Fibroblast of villous mesenchyme (primary cell): ENCODE results near the gene PCYT1B. TPM values are rescaled to one million over a fixed set of nuclear protein-coding genes. Genes with fewer than 3 reads are reported as not detected.

Source experiments
- DNase-seq: peaks from one replicate; pipeline ENCODE4 v3.0.0-alpha.2; 2010; ENCODE audit warnings: low read depth
- H3K4me3 ChIP-seq: 2 replicates; pipeline ENCODE4 v1.5.1; 2011; ENCODE audit warnings: low read depth, mild to moderate bottlenecking, low read length
- CTCF ChIP-seq: IDR thresholded peaks from 2 replicates; pipeline ENCODE4 v1.5.1; 2012; ENCODE audit warnings: low read depth, mild to moderate bottlenecking, low read length; ENCODE audit not compliant: insufficient read depth
- total RNA-seq: library from RNA; depleted of rRNA; stranded (reverse); fragments of >200 nt; gene quantifications from 2 replicates; pipeline ENCODE4 v1.2.3, GENCODE V29; 2012

The PCYT1B gene
- total RNA-seq, 1 donor = 0.86 TPM

GRCh38 chrX:24648495-24648894, 1.3 kb upstream of the PCYT1B start:
- no peak for DNase-seq
- H3K4me3 ChIP-seq = no peak overlapping the region
- TF ChIP-seq CTCF = no peak

- DNase-seq = peak; percentile 2
- H3K4me3 ChIP-seq = no peak overlapping the region
- TF ChIP-seq CTCF = no peak
Observed at GRCh38 chrX:24646745-24647182, 383 bp downstream of the PCYT1B start.

- no peak for TF ChIP-seq CTCF
- DNase-seq = no peak
- no peak overlapping the region for H3K4me3 ChIP-seq
Observed at GRCh38 chrX:24646006-24646405, 1.1 kb downstream of the PCYT1B start.

GRCh38 chrX:24643116-24643515, 4.0 kb downstream of the PCYT1B start:
- no peak for TF ChIP-seq CTCF
- peak; percentile 15 for DNase-seq
- H3K4me3 ChIP-seq = no peak overlapping the region

- TF ChIP-seq CTCF = no peak
- DNase-seq = no peak
- no peak overlapping the region for H3K4me3 ChIP-seq
Observed at GRCh38 chrX:24629701-24630100, 17.4 kb downstream of the PCYT1B start.

GRCh38 chrX:24619647-24620046, 27.5 kb downstream of the PCYT1B start:
- DNase-seq = peak; percentile 74
- H3K4me3 ChIP-seq = no peak overlapping the region
- no peak for TF ChIP-seq CTCF

- H3K4me3 ChIP-seq = no peak overlapping the region
- no peak for TF ChIP-seq CTCF
- no peak for DNase-seq
Observed at GRCh38 chrX:24610516-24610915, 36.6 kb downstream of the PCYT1B start.
